GM23338 (cell line): ENCODE data around the gene SAFB. TPM values are rescaled to one million over a fixed set of nuclear protein-coding genes. Genes with fewer than 3 reads are reported as not detected.

Experiments used
- ATAC-seq: fragments of 200-7000 bp; cut with Tn5 transposase; 3 replicates; pipeline ENCODE4 v1.9.1; 2020
- DNase-seq: peaks from one replicate; pipeline ENCODE4 v3.0.0-alpha.2; 2015; ENCODE audit warnings: low spot score
- H2AFZ ChIP-seq: fragments of 200-600 bp; sonication (generic); 2 replicates; pipeline ENCODE4 v1.8.0; 2016; ENCODE audit warnings: antibody characterized with exemption, mild to moderate bottlenecking, moderate library complexity
- H3F3A ChIP-seq: fragments of 200-600 bp; sonication (generic); replicated peaks from 2 replicates; pipeline ENCODE4 v1.8.0; 2017; ENCODE audit warnings: antibody characterized with exemption, mixed run types, low read depth
- H3K27ac ChIP-seq: fragments of 200-600 bp; sonication (generic); 2 replicates; pipeline ENCODE4 v1.6.1; 2016; ENCODE audit warnings: low read depth
- H3K27me3 ChIP-seq: fragments of 200-600 bp; sonication (generic); 2 replicates; pipeline ENCODE4 v1.8.0; 2016; ENCODE audit warnings: mild to moderate bottlenecking, mixed run types, moderate library complexity; ENCODE audit not compliant: insufficient read depth
- H3K36me3 ChIP-seq: fragments of 200-600 bp; sonication (generic); 2 replicates; pipeline ENCODE4 v1.8.0; 2016; ENCODE audit warnings: mild to moderate bottlenecking; ENCODE audit not compliant: insufficient read depth
- H3K4me1 ChIP-seq: fragments of 200-600 bp; sonication (generic); 2 replicates; pipeline ENCODE4 v1.8.0; 2016; ENCODE audit warnings: mild to moderate bottlenecking, moderate library complexity; ENCODE audit not compliant: insufficient read depth
- H3K4me2 ChIP-seq: fragments of 200-600 bp; sonication (generic); 2 replicates; pipeline ENCODE4 v1.7.1; 2017; ENCODE audit warnings: mixed run types
- H3K4me3 ChIP-seq: fragments of 200-600 bp; sonication (generic); 2 replicates; pipeline ENCODE4 v1.6.1; 2016; ENCODE audit warnings: mixed run types
- H3K79me2 ChIP-seq: fragments of 200-600 bp; sonication (generic); replicated peaks from 2 replicates; pipeline ENCODE4 v1.8.0; 2017; ENCODE audit warnings: mild to moderate bottlenecking; ENCODE audit not compliant: insufficient read depth
- H3K9me2 ChIP-seq: fragments of 200-600 bp; sonication (generic); 2 replicates; pipeline ENCODE4 v1.8.0; 2017; ENCODE audit not compliant: insufficient read depth
- H4K20me1 ChIP-seq: fragments of 200-600 bp; sonication (generic); replicated peaks from 2 replicates; pipeline ENCODE4 v1.8.0; 2017; ENCODE audit warnings: mild to moderate bottlenecking; ENCODE audit not compliant: insufficient read depth
- H3K27ac Mint-ChIP-seq: 2 replicates; pipeline ENCODE4 v1.8.0; 2020; ENCODE audit warnings: inconsistent platforms, mild to moderate bottlenecking, moderate library complexity, mixed read lengths
- H3K27me3 Mint-ChIP-seq: 3 replicates; pipeline ENCODE4 v1.8.0; 2022; ENCODE audit warnings: low read depth, mild to moderate bottlenecking, moderate library complexity, mixed read lengths, inconsistent platforms; ENCODE audit not compliant: insufficient read depth, poor library complexity
- H3K36me3 Mint-ChIP-seq: 3 replicates; pipeline ENCODE4 v1.8.0; 2021; ENCODE audit warnings: low read depth, mild to moderate bottlenecking, inconsistent platforms, moderate library complexity, mixed read lengths
- H3K4me1 Mint-ChIP-seq: 3 replicates; pipeline ENCODE4 v1.8.0; 2020; ENCODE audit warnings: mild to moderate bottlenecking, inconsistent platforms, mixed read lengths
- H3K4me3 Mint-ChIP-seq: 3 replicates; pipeline ENCODE4 v1.8.0; 2021; ENCODE audit warnings: moderate library complexity, mild to moderate bottlenecking, inconsistent platforms, mixed read lengths
- H3K9me3 Mint-ChIP-seq: 3 replicates; pipeline ENCODE4 v1.8.0; 2020; ENCODE audit warnings: moderate library complexity, mild to moderate bottlenecking, inconsistent platforms, mixed read lengths
- CREB1 ChIP-seq: fragments of 250-450 bp; sonication (Bioruptor Pico); IDR thresholded peaks from 2 replicates; pipeline ENCODE4 v1.5.0; 2020; ENCODE audit warnings: low read depth, mild to moderate bottlenecking, moderate library complexity
- EZH2 ChIP-seq: fragments of 200-600 bp; sonication (generic); IDR thresholded peaks from one replicate; pipeline ENCODE4 v1.8.0; 2017; ENCODE audit warnings: antibody characterized with exemption, mild to moderate bottlenecking, low read depth; ENCODE audit not compliant: unreplicated experiment
- EZH2phosphoT487 ChIP-seq: fragments of 200-600 bp; sonication (generic); IDR thresholded peaks from one replicate; pipeline ENCODE4 v1.8.1; 2018; ENCODE audit warnings: antibody characterized with exemption; ENCODE audit not compliant: unreplicated experiment
- polyA plus RNA-seq: library from polyadenylated mRNA; unstranded; fragments of >200 nt; fragmentation: Nextera tagmentation; extraction: Ambion mirVana; gene quantifications from 2 replicates; pipeline ENCODE4 v1.2.1, GENCODE V29; 2016
- total RNA-seq: library from RNA; depleted of rRNA; stranded (reverse); fragments of >200 nt; shearing (Covaris generic); gene quantifications from 2 replicates; pipeline ENCODE4 v1.2.3, GENCODE V29; 2014
- TF ChIP-seq, protein P1 (sequence below): fragments of 250-450 bp; sonication (Bioruptor Pico); IDR thresholded peaks from 2 replicates; pipeline ENCODE4 v1.5.0; 2020; ENCODE audit warnings: mild to moderate bottlenecking, moderate library complexity

Gene SAFB
- total and polyA plus RNA-seq, 2 experiments from 2014 or later: 85.2 to 109 TPM

DNA sequence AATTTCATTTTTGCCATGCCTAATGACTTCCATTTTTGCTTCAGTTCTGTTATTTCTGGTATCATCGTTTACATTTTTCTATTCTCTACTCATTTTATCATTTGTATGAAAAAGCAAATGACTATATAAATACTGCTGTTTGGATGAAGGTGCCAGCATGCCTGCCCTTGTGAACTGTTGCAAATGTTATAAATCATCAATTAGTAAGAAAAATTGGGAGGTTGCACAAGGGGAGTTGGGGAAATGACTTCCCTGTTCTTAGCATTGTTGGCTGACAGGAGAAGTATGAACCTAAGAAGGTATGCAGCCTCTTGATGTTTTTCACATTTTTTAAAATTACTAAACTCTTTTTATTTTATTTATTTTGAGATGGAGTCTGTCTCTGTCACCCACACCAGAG, 15.1 kb downstream of the SAFB start (continued):
- TF ChIP-seq, protein P1, sequence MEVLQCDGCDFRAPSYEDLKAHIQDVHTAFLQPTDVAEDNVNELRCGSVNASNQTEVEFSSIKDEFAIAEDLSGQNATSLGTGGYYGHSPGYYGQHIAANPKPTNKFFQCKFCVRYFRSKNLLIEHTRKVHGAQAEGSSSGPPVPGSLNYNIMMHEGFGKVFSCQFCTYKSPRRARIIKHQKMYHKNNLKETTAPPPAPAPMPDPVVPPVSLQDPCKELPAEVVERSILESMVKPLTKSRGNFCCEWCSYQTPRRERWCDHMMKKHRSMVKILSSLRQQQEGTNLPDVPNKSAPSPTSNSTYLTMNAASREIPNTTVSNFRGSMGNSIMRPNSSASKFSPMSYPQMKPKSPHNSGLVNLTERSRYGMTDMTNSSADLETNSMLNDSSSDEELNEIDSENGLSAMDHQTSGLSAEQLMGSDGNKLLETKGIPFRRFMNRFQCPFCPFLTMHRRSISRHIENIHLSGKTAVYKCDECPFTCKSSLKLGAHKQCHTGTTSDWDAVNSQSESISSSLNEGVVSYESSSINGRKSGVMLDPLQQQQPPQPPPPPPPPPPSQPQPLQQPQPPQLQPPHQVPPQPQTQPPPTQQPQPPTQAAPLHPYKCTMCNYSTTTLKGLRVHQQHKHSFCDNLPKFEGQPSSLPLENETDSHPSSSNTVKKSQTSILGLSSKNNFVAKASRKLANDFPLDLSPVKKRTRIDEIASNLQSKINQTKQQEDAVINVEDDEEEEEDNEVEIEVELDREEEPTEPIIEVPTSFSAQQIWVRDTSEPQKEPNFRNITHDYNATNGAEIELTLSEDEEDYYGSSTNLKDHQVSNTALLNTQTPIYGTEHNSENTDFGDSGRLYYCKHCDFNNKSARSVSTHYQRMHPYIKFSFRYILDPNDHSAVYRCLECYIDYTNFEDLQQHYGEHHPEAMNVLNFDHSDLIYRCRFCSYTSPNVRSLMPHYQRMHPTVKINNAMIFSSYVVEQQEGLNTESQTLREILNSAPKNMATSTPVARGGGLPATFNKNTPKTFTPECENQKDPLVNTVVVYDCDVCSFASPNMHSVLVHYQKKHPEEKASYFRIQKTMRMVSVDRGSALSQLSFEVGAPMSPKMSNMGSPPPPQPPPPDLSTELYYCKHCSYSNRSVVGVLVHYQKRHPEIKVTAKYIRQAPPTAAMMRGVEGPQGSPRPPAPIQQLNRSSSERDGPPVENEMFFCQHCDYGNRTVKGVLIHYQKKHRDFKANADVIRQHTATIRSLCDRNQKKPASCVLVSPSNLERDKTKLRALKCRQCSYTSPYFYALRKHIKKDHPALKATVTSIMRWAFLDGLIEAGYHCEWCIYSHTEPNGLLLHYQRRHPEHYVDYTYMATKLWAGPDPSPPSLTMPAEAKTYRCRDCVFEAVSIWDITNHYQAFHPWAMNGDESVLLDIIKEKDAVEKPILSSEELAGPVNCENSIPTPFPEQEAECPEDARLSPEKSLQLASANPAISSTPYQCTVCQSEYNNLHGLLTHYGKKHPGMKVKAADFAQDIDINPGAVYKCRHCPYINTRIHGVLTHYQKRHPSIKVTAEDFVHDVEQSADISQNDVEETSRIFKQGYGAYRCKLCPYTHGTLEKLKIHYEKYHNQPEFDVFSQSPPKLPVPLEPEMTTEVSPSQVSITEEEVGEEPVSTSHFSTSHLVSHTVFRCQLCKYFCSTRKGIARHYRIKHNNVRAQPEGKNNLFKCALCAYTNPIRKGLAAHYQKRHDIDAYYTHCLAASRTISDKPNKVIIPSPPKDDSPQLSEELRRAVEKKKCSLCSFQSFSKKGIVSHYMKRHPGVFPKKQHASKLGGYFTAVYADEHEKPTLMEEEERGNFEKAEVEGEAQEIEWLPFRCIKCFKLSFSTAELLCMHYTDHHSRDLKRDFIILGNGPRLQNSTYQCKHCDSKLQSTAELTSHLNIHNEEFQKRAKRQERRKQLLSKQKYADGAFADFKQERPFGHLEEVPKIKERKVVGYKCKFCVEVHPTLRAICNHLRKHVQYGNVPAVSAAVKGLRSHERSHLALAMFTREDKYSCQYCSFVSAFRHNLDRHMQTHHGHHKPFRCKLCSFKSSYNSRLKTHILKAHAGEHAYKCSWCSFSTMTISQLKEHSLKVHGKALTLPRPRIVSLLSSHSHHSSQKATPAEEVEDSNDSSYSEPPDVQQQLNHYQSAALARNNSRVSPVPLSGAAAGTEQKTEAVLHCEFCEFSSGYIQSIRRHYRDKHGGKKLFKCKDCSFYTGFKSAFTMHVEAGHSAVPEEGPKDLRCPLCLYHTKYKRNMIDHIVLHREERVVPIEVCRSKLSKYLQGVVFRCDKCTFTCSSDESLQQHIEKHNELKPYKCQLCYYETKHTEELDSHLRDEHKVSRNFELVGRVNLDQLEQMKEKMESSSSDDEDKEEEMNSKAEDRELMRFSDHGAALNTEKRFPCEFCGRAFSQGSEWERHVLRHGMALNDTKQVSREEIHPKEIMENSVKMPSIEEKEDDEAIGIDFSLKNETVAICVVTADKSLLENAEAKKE: no peak
- TF ChIP-seq EZH2phosphoT487 (no peak), EZH2 (no peak)

DNA sequence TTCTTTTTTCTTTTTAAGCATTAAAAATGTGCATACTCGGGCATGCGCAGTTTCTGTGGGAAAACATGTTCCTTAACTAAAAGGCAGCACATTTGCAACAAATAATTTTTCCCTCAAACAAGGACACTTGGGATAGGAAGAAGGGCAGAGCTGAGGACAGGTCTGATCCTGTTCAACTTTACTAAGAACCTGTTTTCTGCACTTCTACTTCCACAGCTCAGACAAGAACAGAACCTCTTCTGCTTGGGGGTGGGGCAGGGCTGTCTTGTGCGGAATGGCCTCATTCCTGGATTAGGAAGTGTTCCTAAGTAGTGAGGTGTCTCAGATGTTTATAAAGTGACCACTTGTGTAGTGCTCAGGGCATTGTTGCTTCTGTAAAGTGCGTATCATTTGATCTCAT, 18.3 kb downstream of the SAFB start:
- DNase-seq (no peak), ATAC-seq (no peak)
- Histone ChIP-seq H3K4me2 (no peak overlapping the region), H3F3A (peaks cover 6% of the 10 kb centered on the region; the same call in 1 of the 2 replicates), H3K4me3 (no peak overlapping the region), H4K20me1 (peaks cover 81% of the 10 kb centered on the region), H3K27me3 (no peaks in the 10 kb centered on the region), H3K27ac (peak overlapping the region; percentile 78; the same call in 1 of the 2 replicates), H3K9me2 (no peaks in the 10 kb centered on the region), H2AFZ (no peak overlapping the region), H3K36me3 (peaks cover 39% of the 10 kb centered on the region), H3K79me2 (peaks cover 99% of the 10 kb centered on the region), H3K4me1 (no peaks in the 10 kb centered on the region)
- Mint-ChIP-seq H3K27me3 (peaks cover 1% of the 10 kb centered on the region), H3K4me3 (no peak overlapping the region), H3K36me3 (peaks cover 52% of the 10 kb centered on the region), H3K27ac (no peak overlapping the region), H3K9me3 (no peaks in the 10 kb centered on the region), H3K4me1 (no peaks in the 10 kb centered on the region; the same call in 2 of the 3 replicates)
- no peak for TF ChIP-seq CREB1 (CRISPR knock-in tag)

DNA sequence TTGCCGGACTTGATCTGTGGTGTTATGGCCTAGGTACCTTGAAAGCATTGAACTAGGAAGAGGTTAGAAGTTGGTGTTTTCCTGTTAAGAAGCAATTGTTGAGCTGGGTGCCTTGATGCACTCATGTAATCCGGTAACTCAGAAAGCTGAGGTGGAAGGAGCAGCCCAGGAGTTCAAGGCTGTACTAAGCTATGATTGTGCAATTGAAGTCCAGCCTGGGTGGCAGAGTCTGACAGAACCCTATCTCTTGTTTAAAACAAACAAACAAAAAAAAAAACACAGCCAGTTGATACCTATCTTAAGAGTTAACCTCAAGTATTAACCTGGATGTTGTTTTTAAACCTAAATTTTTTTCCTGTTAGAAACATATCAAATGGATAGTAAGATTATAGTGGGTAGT, 19.3 kb downstream of the SAFB start:
- Mint-ChIP-seq H3K27me3 (peaks cover 1% of the 10 kb centered on the region), H3K4me1 (no peaks in the 10 kb centered on the region; the same call in 2 of the 3 replicates)
- H3K9me2 ChIP-seq: no peaks in the 10 kb centered on the region
- no peak for TF ChIP-seq EZH2
- TF ChIP-seq, protein P1: no peak

More for the DNA sequence above, 19.3 kb downstream of the SAFB start:
- ATAC-seq: no peak
- no peak overlapping the region for H3K27ac ChIP-seq
- DNase-seq: no peak
- Mint-ChIP-seq H3K36me3 (peaks cover 63% of the 10 kb centered on the region), H3K9me3 (no peaks in the 10 kb centered on the region), H3K4me3 (no peak overlapping the region), H3K27ac (no peak overlapping the region)
- peaks cover 87% of the 10 kb centered on the region for H4K20me1 ChIP-seq
- H2AFZ ChIP-seq: no peak overlapping the region
- H3K36me3 ChIP-seq: peaks cover 47% of the 10 kb centered on the region
- H3K4me2 ChIP-seq: no peak overlapping the region
- no peaks in the 10 kb centered on the region for H3K4me1 ChIP-seq
- H3K4me3 ChIP-seq: no peak overlapping the region
- H3K79me2 ChIP-seq: peaks cover 95% of the 10 kb centered on the region
- peaks cover 13% of the 10 kb centered on the region; the same call in 1 of the 2 replicates for H3F3A ChIP-seq
- no peaks in the 10 kb centered on the region for H3K27me3 ChIP-seq
